GM12874 (cell line): ENCODE measurements around the gene UQCC2.

Experiments used
- CTCF ChIP-seq: IDR thresholded peaks from 2 replicates; pipeline ENCODE4 v1.5.1; 2011; ENCODE audit warnings: low read depth, mild to moderate bottlenecking, control low read depth, low read length, moderate library complexity; ENCODE audit not compliant: insufficient read depth

Gene UQCC2

GRCh38 chr6:33728438-33728837 lies 16.9 kb upstream of the UQCC2 start:
- TF ChIP-seq CTCF = no peak

GRCh38 chr6:33727932-33728331 lies 16.4 kb upstream of the UQCC2 start:
- TF ChIP-seq CTCF = no peak

GRCh38 chr6:33727126-33727525 lies 15.6 kb upstream of the UQCC2 start:
- TF ChIP-seq CTCF = no peak

- TF ChIP-seq CTCF = no peak
These were observed 15.2 kb upstream of the UQCC2 start for GRCh38 chr6:33726696-33727095.

GRCh38 chr6:33725891-33726673 lies 14.6 kb upstream of the UQCC2 start:
- TF ChIP-seq CTCF = no peak

GRCh38 chr6:33725222-33725621 lies 13.7 kb upstream of the UQCC2 start:
- TF ChIP-seq CTCF = no peak

GRCh38 chr6:33724102-33725023 lies 12.9 kb upstream of the UQCC2 start:
- TF ChIP-seq CTCF = no peak
